Nephron (organoid): ENCODE measurements around the gene ZSWIM5.
A peak's percentile ranks its signal among the peaks of the same experiment; 100 is the strongest.

ENCODE experiments used
- H3K27ac Mint-ChIP-seq, 3 experiments: 2 replicates each; pipeline ENCODE4 v1.8.0; 2020; ENCODE audit warnings: mixed read lengths in 3 of 3, mild to moderate bottlenecking in 2 of 3, moderate library complexity in 1 of 3
- H3K27me3 Mint-ChIP-seq: 2 replicates; pipeline ENCODE4 v1.8.0; 2021; ENCODE audit warnings: low read depth, mild to moderate bottlenecking, moderate library complexity, mixed read lengths
- H3K36me3 Mint-ChIP-seq: 2 replicates; pipeline ENCODE4 v1.8.0; 2020; ENCODE audit warnings: low read depth, mixed read lengths
- H3K4me1 Mint-ChIP-seq: 2 replicates; pipeline ENCODE4 v1.8.0; 2020; ENCODE audit warnings: mixed read lengths
- H3K4me3 Mint-ChIP-seq, 3 experiments: 2 replicates each; pipeline ENCODE4 v1.8.0; 2020; ENCODE audit warnings: mild to moderate bottlenecking in 3 of 3, mixed read lengths in 3 of 3, moderate library complexity in 2 of 3
- H3K9me3 Mint-ChIP-seq: 2 replicates; pipeline ENCODE4 v1.8.0; 2020; ENCODE audit warnings: mixed read lengths
- TF ChIP-seq, protein P1 (sequence below), 3 experiments: fragments of 200-600 bp; sonication (generic); IDR thresholded peaks; one replicate each; pipeline ENCODE4 v1.5.0; 2021; ENCODE audit warnings: antibody characterized with exemption in 3 of 3; ENCODE audit not compliant: unreplicated experiment in 3 of 3

ZSWIM5 gene

DNA sequence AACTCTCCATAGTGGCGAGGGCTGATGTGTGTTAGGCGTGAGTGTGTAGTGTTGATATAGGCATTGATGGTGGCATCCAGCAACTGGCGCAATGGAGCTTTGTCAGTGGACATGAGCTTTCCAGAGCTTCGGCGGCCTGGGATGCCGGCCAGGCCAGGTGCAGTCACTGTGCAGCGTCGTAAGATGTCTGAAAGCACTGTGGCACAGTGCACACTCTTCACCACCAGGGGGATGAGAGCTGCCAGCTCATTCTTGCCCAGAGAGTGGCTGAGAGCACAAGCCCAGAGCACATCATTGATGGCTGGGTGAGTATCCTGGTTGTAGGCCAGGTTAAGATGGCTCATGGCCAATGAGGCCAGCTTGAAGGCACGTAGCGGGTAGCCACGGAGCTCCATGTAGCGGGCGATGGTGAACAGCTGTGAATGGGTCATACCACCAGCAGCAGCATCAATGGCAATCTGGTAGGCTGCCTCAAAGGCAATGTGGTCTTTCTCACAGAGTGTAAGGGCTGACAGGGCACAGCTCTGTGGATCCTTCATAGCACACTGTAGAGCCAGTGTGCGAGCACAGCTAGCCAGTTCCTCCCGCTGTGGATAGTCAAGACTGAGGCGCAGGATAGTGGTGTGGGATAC is 187.7 kb downstream of the ZSWIM5 start:
- TF ChIP-seq, protein P1, sequence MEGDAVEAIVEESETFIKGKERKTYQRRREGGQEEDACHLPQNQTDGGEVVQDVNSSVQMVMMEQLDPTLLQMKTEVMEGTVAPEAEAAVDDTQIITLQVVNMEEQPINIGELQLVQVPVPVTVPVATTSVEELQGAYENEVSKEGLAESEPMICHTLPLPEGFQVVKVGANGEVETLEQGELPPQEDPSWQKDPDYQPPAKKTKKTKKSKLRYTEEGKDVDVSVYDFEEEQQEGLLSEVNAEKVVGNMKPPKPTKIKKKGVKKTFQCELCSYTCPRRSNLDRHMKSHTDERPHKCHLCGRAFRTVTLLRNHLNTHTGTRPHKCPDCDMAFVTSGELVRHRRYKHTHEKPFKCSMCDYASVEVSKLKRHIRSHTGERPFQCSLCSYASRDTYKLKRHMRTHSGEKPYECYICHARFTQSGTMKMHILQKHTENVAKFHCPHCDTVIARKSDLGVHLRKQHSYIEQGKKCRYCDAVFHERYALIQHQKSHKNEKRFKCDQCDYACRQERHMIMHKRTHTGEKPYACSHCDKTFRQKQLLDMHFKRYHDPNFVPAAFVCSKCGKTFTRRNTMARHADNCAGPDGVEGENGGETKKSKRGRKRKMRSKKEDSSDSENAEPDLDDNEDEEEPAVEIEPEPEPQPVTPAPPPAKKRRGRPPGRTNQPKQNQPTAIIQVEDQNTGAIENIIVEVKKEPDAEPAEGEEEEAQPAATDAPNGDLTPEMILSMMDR (IDR thresholded peaks at IDR 0.05; ENCODE audit: unreplicated experiment in 3 of 3) = peak; percentile 65 to 70 (median 66)
- Mint-ChIP-seq H3K4me3 (no peak overlapping the region), H3K27ac (no peak overlapping the region), H3K27me3 (no peaks in the 10 kb centered on the region), H3K36me3 (peaks cover 6% of the 10 kb centered on the region), H3K4me1 (peaks cover 9% of the 10 kb centered on the region), H3K9me3 (no peaks in the 10 kb centered on the region)

DNA sequence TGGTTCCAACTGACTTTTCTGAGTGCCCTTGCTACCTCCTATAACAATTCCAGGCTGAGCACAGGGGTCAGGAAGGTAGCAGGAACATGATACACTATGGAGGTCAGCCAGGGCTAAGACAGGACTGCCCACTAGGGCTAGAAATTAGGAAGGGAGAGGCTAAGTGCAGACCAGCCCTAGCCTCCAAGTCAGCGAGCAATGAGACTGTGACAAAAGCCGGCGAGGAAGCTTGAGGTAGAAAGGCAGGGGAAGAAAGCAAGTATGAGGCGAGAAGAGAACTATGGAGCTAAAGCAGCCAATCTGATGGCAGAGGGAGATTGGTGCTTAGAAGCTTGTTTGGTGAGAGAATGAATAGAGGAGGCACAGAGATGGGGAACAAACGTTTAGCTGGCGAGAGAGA is 189.6 kb downstream of the ZSWIM5 start:
- no peak overlapping the region for H3K4me3 Mint-ChIP-seq
- no peaks in the 10 kb centered on the region for H3K9me3 Mint-ChIP-seq
- H3K4me1 Mint-ChIP-seq = peaks cover 13% of the 10 kb centered on the region
- TF ChIP-seq, protein P1 (IDR thresholded peaks at IDR 0.05; ENCODE audit: unreplicated experiment in 3 of 3) = no peak
- H3K27ac Mint-ChIP-seq = no peak overlapping the region
- H3K36me3 Mint-ChIP-seq = peaks cover 6% of the 10 kb centered on the region
- no peaks in the 10 kb centered on the region for H3K27me3 Mint-ChIP-seq

DNA sequence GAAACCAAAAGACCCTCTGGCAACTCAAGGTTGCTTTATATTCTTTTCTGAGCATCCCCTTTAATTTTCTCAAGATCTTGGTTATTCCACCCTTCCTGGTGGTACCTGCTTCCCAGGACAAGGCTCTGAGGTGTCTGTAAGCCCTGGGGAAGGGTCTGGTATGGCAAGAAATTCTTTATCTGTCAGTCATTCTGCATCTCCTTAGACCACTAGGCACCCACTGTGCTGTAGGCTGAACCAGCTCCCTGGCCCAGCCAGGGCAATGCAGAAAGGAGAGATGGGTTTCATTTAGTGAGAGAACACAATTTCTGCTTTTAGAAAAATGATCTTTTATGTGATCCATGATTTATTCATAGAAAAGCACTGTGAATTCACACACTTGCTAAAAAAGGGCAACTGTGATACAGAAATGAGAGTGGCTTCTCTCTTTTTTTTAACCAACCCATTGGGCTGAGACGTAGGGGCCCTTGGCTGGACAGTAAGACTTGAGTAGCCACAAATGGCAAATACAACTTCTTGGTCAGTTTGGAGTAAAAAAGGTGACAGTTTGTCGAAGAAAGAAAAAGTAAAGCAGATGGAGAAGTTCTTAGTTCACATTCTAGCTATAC is 190.2 kb downstream of the ZSWIM5 start:
- no peaks in the 10 kb centered on the region for H3K9me3 Mint-ChIP-seq
- H3K4me1 Mint-ChIP-seq = peaks cover 19% of the 10 kb centered on the region
- TF ChIP-seq, protein P1 (IDR thresholded peaks at IDR 0.05; ENCODE audit: unreplicated experiment in 3 of 3) = no peak
- H3K27me3 Mint-ChIP-seq = no peaks in the 10 kb centered on the region
- H3K27ac Mint-ChIP-seq = no peak overlapping the region
- peaks cover 6% of the 10 kb centered on the region for H3K36me3 Mint-ChIP-seq
- no peak overlapping the region for H3K4me3 Mint-ChIP-seq

DNA sequence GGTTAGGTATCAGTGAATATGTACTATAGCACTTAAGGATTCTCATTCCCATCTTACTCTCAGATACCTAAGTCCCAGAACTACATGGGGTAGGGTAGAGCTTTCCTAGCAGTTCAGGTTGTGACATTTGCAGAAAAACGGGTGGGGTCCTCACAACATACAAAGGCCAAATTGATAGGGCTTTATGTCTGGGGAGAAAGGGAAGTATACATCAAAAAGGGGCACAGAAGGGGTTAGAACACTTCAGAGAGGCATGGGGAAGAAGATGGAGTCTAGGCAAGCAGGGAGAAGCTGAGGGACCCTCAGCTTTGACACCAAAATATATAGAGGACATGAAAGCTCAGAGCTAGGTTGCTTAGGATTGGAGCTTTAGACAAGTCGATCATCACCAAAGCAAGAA is 190.7 kb downstream of the ZSWIM5 start:
- H3K36me3 Mint-ChIP-seq = peaks cover 6% of the 10 kb centered on the region
- no peaks in the 10 kb centered on the region for H3K27me3 Mint-ChIP-seq
- no peak overlapping the region for H3K27ac Mint-ChIP-seq
- no peak overlapping the region for H3K4me3 Mint-ChIP-seq
- TF ChIP-seq, protein P1 (IDR thresholded peaks at IDR 0.05; ENCODE audit: unreplicated experiment in 3 of 3) = no peak
- H3K9me3 Mint-ChIP-seq = no peaks in the 10 kb centered on the region
- peaks cover 20% of the 10 kb centered on the region for H3K4me1 Mint-ChIP-seq

DNA sequence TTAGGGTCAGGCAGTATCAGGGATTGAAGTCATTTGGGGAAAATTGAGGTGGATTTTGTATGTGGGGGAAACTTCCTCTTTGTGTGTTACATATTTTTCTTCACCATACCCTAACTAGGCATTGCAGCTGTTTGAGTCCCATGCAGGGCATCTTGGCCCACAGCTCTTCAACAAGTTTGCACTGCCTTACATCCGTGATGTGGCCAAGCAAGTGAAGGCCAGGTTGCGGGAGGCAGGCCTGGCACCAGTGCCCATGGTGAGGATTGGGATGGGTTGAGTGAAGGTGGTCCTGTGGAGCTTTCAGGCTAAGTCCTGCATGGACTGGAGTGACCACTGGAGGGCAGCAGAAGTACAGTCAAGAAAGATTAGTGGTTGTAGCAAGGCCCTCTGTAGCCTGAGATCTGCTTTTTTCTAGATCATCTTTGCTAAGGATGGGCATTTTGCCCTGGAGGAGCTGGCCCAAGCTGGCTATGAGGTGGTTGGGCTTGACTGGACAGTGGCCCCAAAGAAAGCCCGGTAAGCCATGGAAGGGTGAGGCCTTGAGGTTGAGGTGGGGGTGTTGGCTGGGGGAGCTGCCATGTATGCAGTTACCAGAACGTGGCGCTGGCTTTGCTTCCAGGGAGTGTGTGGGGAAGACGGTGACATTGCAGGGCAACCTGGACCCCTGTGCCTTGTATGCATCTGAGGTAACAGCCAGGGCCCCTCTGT is 191.9 kb downstream of the ZSWIM5 start:
- Mint-ChIP-seq H3K36me3 (peaks cover 6% of the 10 kb centered on the region), H3K27me3 (no peaks in the 10 kb centered on the region), H3K4me1 (peaks cover 26% of the 10 kb centered on the region), H3K4me3 (peak overlapping the region; percentile 79 to 88 (median 88)), H3K27ac (peak overlapping the region; percentile 85 to 87 (median 86)), H3K9me3 (no peaks in the 10 kb centered on the region)
- TF ChIP-seq, protein P1 (IDR thresholded peaks at IDR 0.05; ENCODE audit: unreplicated experiment in 3 of 3) = peak; percentile 78 to 88 (median 82)
